Endothelial cell of umbilical vein (primary cell): Measurements from ENCODE around the gene SLTM. TPM values are rescaled to one million over a fixed set of nuclear protein-coding genes. Genes with fewer than 3 reads are reported as not detected.

Source experiments
- BruUV-seq: library from RNA; stranded (reverse); fragments of 400-500 nt; replicated peaks from 2 replicates; lab custom pipeline; 2021; lab: Mats Ljungman, UMichigan
- CTCF ChIA-PET: fragments of 300-600, 350-600 bp; sonication (Branson Sonifier 250); formaldehyde crosslinking; loops from one replicate; lab custom pipeline; 2021; ENCODE audit warnings: antibody characterized with exemption, inconsistent platforms; lab: Charles Lee
- POLR2A ChIA-PET: fragments of 300-600, 350-600 bp; sonication (Branson Sonifier 250); formaldehyde crosslinking; loops from one replicate; lab custom pipeline; 2021; ENCODE audit warnings: antibody characterized with exemption, inconsistent platforms; lab: Charles Lee
- DNase-seq: peaks from one replicate; pipeline ENCODE4 v3.0.0-alpha.2; 2011; ENCODE audit warnings: low read depth, low spot score
- FAIRE-seq: peaks from 2 replicates; lab custom pipeline; 2011; peaks lifted over from hg19 to GRCh38; lab: Jason Lieb, UNC
- H2AFZ ChIP-seq: 2 replicates; pipeline ENCODE4 v1.6.0; 2012; ENCODE audit warnings: low read depth, low read length, control low read depth, inconsistent platforms
- H3K27ac ChIP-seq: 2 replicates; pipeline ENCODE4 v1.5.1; 2011; ENCODE audit warnings: low read depth, mild to moderate bottlenecking, control low read depth, low read length, moderate library complexity; ENCODE audit not compliant: insufficient read depth
- H3K27me3 ChIP-seq, 2 experiments: 2 replicates each; pipeline versions ENCODE4 v1.6.0 to v1.6.1; 2011; ENCODE audit warnings: low read length in 2 of 2, mixed read lengths in 1 of 2; ENCODE audit not compliant: control insufficient read depth in 2 of 2, insufficient read depth in 2 of 2
- H3K36me3 ChIP-seq, 2 experiments: 2 replicates in 1 of 2; 3 replicates in 1 of 2; pipeline ENCODE4 v1.5.1; 2011; ENCODE audit warnings: low read length in 2 of 2, mild to moderate bottlenecking in 1 of 2, moderate library complexity in 1 of 2; ENCODE audit not compliant: control insufficient read depth in 2 of 2, insufficient read depth in 2 of 2; ENCODE audit errors: extremely low read depth in 1 of 2
- H3K4me1 ChIP-seq: 3 replicates; pipeline ENCODE4 v1.5.1; 2011; ENCODE audit warnings: mild to moderate bottlenecking, low read length; ENCODE audit not compliant: control insufficient read depth, insufficient read depth; ENCODE audit errors: extremely low read depth
- H3K4me2 ChIP-seq: 2 replicates; pipeline ENCODE4 v1.6.1; 2011; ENCODE audit warnings: low read length, control low read depth, mixed read lengths; ENCODE audit not compliant: insufficient read depth
- H3K4me3 ChIP-seq, 3 experiments: fragments of 200-600 bp in 1 of 3; sonication (generic), shearing (Covaris generic) in 1 of 3; replicated peaks in 1 of 3; 2 replicates each; pipeline ENCODE4 v1.5.1; 2011 to 2016; ENCODE audit warnings: control low read depth in 3 of 3, low read length in 3 of 3, mild to moderate bottlenecking in 2 of 3, inconsistent platforms in 1 of 3, low read depth in 1 of 3, moderate library complexity in 1 of 3; ENCODE audit not compliant: insufficient read depth in 1 of 3
- H3K79me2 ChIP-seq: 2 replicates; pipeline ENCODE4 v1.6.0; 2012; ENCODE audit warnings: low read length, inconsistent platforms; ENCODE audit not compliant: control insufficient read depth, insufficient read depth
- H3K9ac ChIP-seq: replicated peaks from 2 replicates; pipeline ENCODE3; 2011; ENCODE audit warnings: low read length, control low read depth; ENCODE audit not compliant: insufficient read depth; ENCODE audit errors: extremely low read depth
- H3K9me1 ChIP-seq: replicated peaks from 3 replicates; pipeline ENCODE4 v1.6.0; 2011; ENCODE audit warnings: mild to moderate bottlenecking, low read length; ENCODE audit not compliant: control insufficient read depth, insufficient read depth; ENCODE audit errors: extremely low read depth
- H3K9me3 ChIP-seq: replicated peaks from 2 replicates; pipeline ENCODE4 v1.5.1; 2012; ENCODE audit warnings: low read length, inconsistent platforms; ENCODE audit not compliant: control insufficient read depth, insufficient read depth
- H4K20me1 ChIP-seq: replicated peaks from 2 replicates; pipeline ENCODE3; 2011; ENCODE audit warnings: mild to moderate bottlenecking, low read length; ENCODE audit not compliant: control insufficient read depth, insufficient read depth; ENCODE audit errors: extremely low read depth
- EZH2 ChIP-seq: IDR thresholded peaks from 2 replicates; pipeline ENCODE4 v1.6.1; 2012; ENCODE audit warnings: borderline replicate concordance, low read depth, mild to moderate bottlenecking, moderate library complexity, low read length, inconsistent platforms; ENCODE audit not compliant: severe bottlenecking
- FOS ChIP-seq: IDR thresholded peaks from 2 replicates; pipeline ENCODE4 v1.6.1; 2011; ENCODE audit warnings: mild to moderate bottlenecking, low read length, moderate library complexity, borderline replicate concordance; ENCODE audit not compliant: insufficient read depth
- GATA2 ChIP-seq: IDR thresholded peaks from 2 replicates; pipeline ENCODE4 v1.7.0; 2011; ENCODE audit warnings: low read depth, mild to moderate bottlenecking, moderate library complexity, mixed read lengths, low read length; ENCODE audit not compliant: insufficient read length, insufficient read depth
- JUN ChIP-seq: IDR thresholded peaks from 2 replicates; pipeline ENCODE4 v1.6.1; 2011; ENCODE audit warnings: borderline replicate concordance, low read depth; ENCODE audit not compliant: insufficient read length, insufficient read depth
- MYC ChIP-seq: IDR thresholded peaks from one replicate; pipeline ENCODE4 v1.6.1; 2011; ENCODE audit warnings: mild to moderate bottlenecking, low read depth, low read length
- POLR2A ChIP-seq: IDR thresholded peaks from 2 replicates; pipeline ENCODE4 v1.6.1; 2012; ENCODE audit warnings: low read depth, mild to moderate bottlenecking, control low read depth, low read length
- POLR2AphosphoS5 ChIP-seq: IDR thresholded peaks from 2 replicates; pipeline ENCODE4 v1.6.1; 2012; ENCODE audit warnings: low read depth, mild to moderate bottlenecking, control low read depth, low read length, moderate library complexity; ENCODE audit not compliant: insufficient read depth
- dilution Hi-C: fragments of 300-500 bp; cut with MboI; formaldehyde crosslinking; loops from one replicate; pipeline ENCODE4 v1.15.0; 2019; ENCODE audit warnings: low sequenced_read_pairs; ENCODE audit not compliant: extremely low pct_ligation_motif_present
- intact Hi-C: fragments of 100-400 bp; cut with micrococcal nuclease; formaldehyde crosslinking; loops from one replicate; pipeline ENCODE4 v1.10.0; 2022
- polyA plus RNA-seq, 4 experiments: library from polyadenylated mRNA; depleted of rRNA in 3 of 4; stranded (reverse) in 3 of 4; unstranded in 1 of 4; fragments of >200 nt; gene quantifications; 2 replicates each; pipeline versions ENCODE4 v1.2.1 to v1.2.3, GENCODE V29; 2011 to 2012; ENCODE audit warnings: missing spikeins in 1 of 4
- total RNA-seq: library from RNA; stranded (reverse); gene quantifications from 2 replicates; pipeline ENCODE4 v1.2.3, GENCODE V29; 2021
- TF ChIP-seq, protein P1 (sequence below), 2 donors: IDR thresholded peaks; 1 replicate in 1 of 2; 2 replicates in 1 of 2; pipeline ENCODE4 v1.5.1; 2011; ENCODE audit warnings: low read length in 2 of 2, mild to moderate bottlenecking in 2 of 2, moderate library complexity in 2 of 2, control low read depth in 1 of 2, inconsistent platforms in 1 of 2, low read depth in 1 of 2; ENCODE audit not compliant: insufficient read depth in 1 of 2; ENCODE audit errors: extremely low read depth in 1 of 2
- TF ChIP-seq, protein P2 (sequence below): IDR thresholded peaks from 2 replicates; pipeline ENCODE4 v1.6.1; 2011; ENCODE audit not compliant: insufficient read depth, insufficient read length

Gene SLTM
- total and polyA plus RNA-seq, 2 donors (not counting 3 experiments of a cell fraction or from before 2014, with no cell fraction given): 28.1 to 93.0 TPM

DNA sequence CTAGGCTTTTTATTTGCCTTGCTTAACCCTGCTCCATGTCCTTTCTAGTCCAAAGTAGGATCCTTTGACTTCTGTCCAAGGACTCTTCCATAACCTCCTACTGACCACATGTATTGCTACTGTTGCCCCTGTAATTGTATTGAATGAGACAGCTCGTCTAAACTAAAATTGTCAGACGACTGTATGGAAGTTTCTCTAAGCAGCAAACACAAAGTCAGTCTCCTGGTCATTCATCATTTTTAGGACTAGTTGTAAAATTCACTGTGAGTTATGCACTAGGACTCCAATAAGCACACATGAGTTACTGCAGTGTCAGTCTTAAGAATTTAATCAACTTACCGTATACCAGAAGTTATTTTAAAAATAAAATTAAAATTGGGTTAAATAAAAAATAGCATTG lies 32.8 kb downstream of the SLTM start:
- Histone ChIP-seq H3K4me2 (no peak overlapping the region), H3K9me3 (no peaks in the 10 kb centered on the region), H3K4me3 (no peak overlapping the region), H3K27ac (no peak overlapping the region), H3K36me3 (peaks cover 4 to 21% of the 10 kb centered on the region in 2 experiments), H4K20me1 (peaks cover 3% of the 10 kb centered on the region), H3K79me2 (peaks cover 12% of the 10 kb centered on the region), H3K9ac (no peak overlapping the region), H2AFZ (no peak overlapping the region), H3K4me1 (no peaks in the 10 kb centered on the region), H3K27me3 (no peaks in the 10 kb centered on the region), H3K9me1 (no peaks in the 10 kb centered on the region)
- DNase-seq (no peak), FAIRE-seq (no peak)
- dilution Hi-C loops (no loop called here), intact Hi-C loops (no loop called here)
- BruUV-seq: no TSS peak
- TF ChIP-seq, protein P1, sequence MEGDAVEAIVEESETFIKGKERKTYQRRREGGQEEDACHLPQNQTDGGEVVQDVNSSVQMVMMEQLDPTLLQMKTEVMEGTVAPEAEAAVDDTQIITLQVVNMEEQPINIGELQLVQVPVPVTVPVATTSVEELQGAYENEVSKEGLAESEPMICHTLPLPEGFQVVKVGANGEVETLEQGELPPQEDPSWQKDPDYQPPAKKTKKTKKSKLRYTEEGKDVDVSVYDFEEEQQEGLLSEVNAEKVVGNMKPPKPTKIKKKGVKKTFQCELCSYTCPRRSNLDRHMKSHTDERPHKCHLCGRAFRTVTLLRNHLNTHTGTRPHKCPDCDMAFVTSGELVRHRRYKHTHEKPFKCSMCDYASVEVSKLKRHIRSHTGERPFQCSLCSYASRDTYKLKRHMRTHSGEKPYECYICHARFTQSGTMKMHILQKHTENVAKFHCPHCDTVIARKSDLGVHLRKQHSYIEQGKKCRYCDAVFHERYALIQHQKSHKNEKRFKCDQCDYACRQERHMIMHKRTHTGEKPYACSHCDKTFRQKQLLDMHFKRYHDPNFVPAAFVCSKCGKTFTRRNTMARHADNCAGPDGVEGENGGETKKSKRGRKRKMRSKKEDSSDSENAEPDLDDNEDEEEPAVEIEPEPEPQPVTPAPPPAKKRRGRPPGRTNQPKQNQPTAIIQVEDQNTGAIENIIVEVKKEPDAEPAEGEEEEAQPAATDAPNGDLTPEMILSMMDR (IDR thresholded peaks at IDR 0.05; ENCODE audit: extremely low read depth in 1 of 2, insufficient read depth in 1 of 2, low read depth in 1 of 2, low read length in 2 of 2): no peak
- no peak for TF ChIP-seq POLR2AphosphoS5
- TF ChIP-seq GATA2: no peak
- TF ChIP-seq, protein P2, sequence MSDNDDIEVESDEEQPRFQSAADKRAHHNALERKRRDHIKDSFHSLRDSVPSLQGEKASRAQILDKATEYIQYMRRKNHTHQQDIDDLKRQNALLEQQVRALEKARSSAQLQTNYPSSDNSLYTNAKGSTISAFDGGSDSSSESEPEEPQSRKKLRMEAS: no peak
- no peak for TF ChIP-seq FOS
- TF ChIP-seq JUN: no peak
- TF ChIP-seq POLR2A: no peak
- TF ChIP-seq EZH2: no peak
- TF ChIP-seq MYC: no peak
- POLR2A ChIA-PET: no interaction called here
- CTCF ChIA-PET: interaction anchor here (0.6 to 0.8 kb wide), 2 partner anchors 11 to 673 kb away, joined by 3 read pairs; no protein-coding TSS in a partner anchor
